Activated naive CD4-positive, alpha-beta T cell treated with anti-CD3 and anti-CD28 coated beads, Interleukin-2, amount 50 U/mL, for 24 hours (primary cell): ENCODE data around the gene ITPA.
A peak's percentile ranks its signal among the peaks of the same experiment; 100 is the strongest.
"Not testable (repeated sequence)": the region's sequence is repeated elsewhere in the genome, so short reads cannot be mapped to it uniquely, and the experiment has no call there.

ENCODE experiments used
- H3K27ac Mint-ChIP-seq: one replicate; pipeline ENCODE4 v1.8.0; 2021; ENCODE audit warnings: mild to moderate bottlenecking, mixed read lengths
- H3K27me3 Mint-ChIP-seq: one replicate; pipeline ENCODE4 v1.8.0; 2021; ENCODE audit warnings: mixed read lengths
- H3K36me3 Mint-ChIP-seq: one replicate; pipeline ENCODE4 v1.8.0; 2021; ENCODE audit warnings: mixed read lengths
- H3K4me1 Mint-ChIP-seq: one replicate; pipeline ENCODE4 v1.8.0; 2021; ENCODE audit warnings: mixed read lengths
- H3K4me3 Mint-ChIP-seq: one replicate; pipeline ENCODE4 v1.8.0; 2021; ENCODE audit warnings: mild to moderate bottlenecking, mixed read lengths
- H3K9me3 Mint-ChIP-seq: one replicate; pipeline ENCODE4 v1.8.0; 2021; ENCODE audit warnings: mixed read lengths

The ITPA gene

GRCh38 chr20:3209946-3210317 is 634 bp downstream of the ITPA start:
- no peaks in the 10 kb centered on the region for H3K27me3 Mint-ChIP-seq

GRCh38 chr20:3210346-3210745 is 1.0 kb downstream of the ITPA start:
- H3K4me3 Mint-ChIP-seq, result peak overlapping the region; percentile 100
- H3K36me3 Mint-ChIP-seq, result peaks cover 10% of the 10 kb centered on the region
- no peaks in the 10 kb centered on the region for H3K27me3 Mint-ChIP-seq
- H3K27ac Mint-ChIP-seq, result peak overlapping the region; percentile 30
- no peaks in the 10 kb centered on the region for H3K9me3 Mint-ChIP-seq
- peaks cover 26% of the 10 kb centered on the region for H3K4me1 Mint-ChIP-seq

More at GRCh38 chr20:3209946-3210317, 634 bp downstream of the ITPA start:
- H3K27ac Mint-ChIP-seq, result peak overlapping the region; percentile 91
- no peaks in the 10 kb centered on the region for H3K9me3 Mint-ChIP-seq
- peaks cover 10% of the 10 kb centered on the region for H3K36me3 Mint-ChIP-seq
- peaks cover 26% of the 10 kb centered on the region for H3K4me1 Mint-ChIP-seq
- peak overlapping the region; percentile 100 for H3K4me3 Mint-ChIP-seq

- Mint-ChIP-seq H3K4me3 (no peak overlapping the region), H3K36me3 (peaks cover 10% of the 10 kb centered on the region), H3K27ac (no peak overlapping the region), H3K27me3 (no peaks in the 10 kb centered on the region), H3K9me3 (no peaks in the 10 kb centered on the region), H3K4me1 (peaks cover 26% of the 10 kb centered on the region)
Measured at GRCh38 chr20:3213226-3213625, 3.9 kb downstream of the ITPA start.

- not testable (repeated sequence) for H3K27ac Mint-ChIP-seq, H3K9me3 Mint-ChIP-seq, H3K36me3 Mint-ChIP-seq, H3K4me3 Mint-ChIP-seq, H3K27me3 Mint-ChIP-seq
- H3K4me1 Mint-ChIP-seq, result peaks cover 12% of the 10 kb centered on the region
Measured at GRCh38 chr20:3215359-3215917, 6.1 kb downstream of the ITPA start.

- Mint-ChIP-seq H3K9me3 (no peaks in the 10 kb centered on the region), H3K36me3 (peaks cover 12% of the 10 kb centered on the region), H3K4me1 (peaks cover 22% of the 10 kb centered on the region)
Measured at GRCh38 chr20:3218307-3218988, 9.2 kb downstream of the ITPA start.

GRCh38 chr20:3221398-3222226 is 12.3 kb downstream of the ITPA start:
- Mint-ChIP-seq H3K4me3 (no peak overlapping the region), H3K27ac (no peak overlapping the region), H3K27me3 (no peaks in the 10 kb centered on the region), H3K36me3 (peaks cover 8% of the 10 kb centered on the region), H3K9me3 (no peaks in the 10 kb centered on the region), H3K4me1 (peaks cover 23% of the 10 kb centered on the region)

More at GRCh38 chr20:3218307-3218988, 9.2 kb downstream of the ITPA start:
- Mint-ChIP-seq H3K27me3 (no peaks in the 10 kb centered on the region), H3K27ac (no peak overlapping the region), H3K4me3 (no peak overlapping the region)

GRCh38 chr20:3222635-3223600 is 13.6 kb downstream of the ITPA start:
- H3K4me3 Mint-ChIP-seq, result no peak overlapping the region
- peaks cover 8% of the 10 kb centered on the region for H3K36me3 Mint-ChIP-seq
- H3K27ac Mint-ChIP-seq, result peak overlapping the region; percentile 51
- H3K27me3 Mint-ChIP-seq, result no peaks in the 10 kb centered on the region
- no peaks in the 10 kb centered on the region for H3K9me3 Mint-ChIP-seq
- H3K4me1 Mint-ChIP-seq, result peaks cover 23% of the 10 kb centered on the region

- Mint-ChIP-seq H3K4me3 (no peak overlapping the region), H3K4me1 (peaks cover 23% of the 10 kb centered on the region), H3K27ac (no peak overlapping the region), H3K9me3 (no peaks in the 10 kb centered on the region), H3K27me3 (no peaks in the 10 kb centered on the region), H3K36me3 (peaks cover 8% of the 10 kb centered on the region)
Measured at GRCh38 chr20:3223651-3223993, 14.3 kb downstream of the ITPA start.

GRCh38 chr20:3223994-3224680 is 14.8 kb downstream of the ITPA start:
- Mint-ChIP-seq H3K27me3 (no peaks in the 10 kb centered on the region), H3K4me3 (no peak overlapping the region), H3K36me3 (peaks cover 8% of the 10 kb centered on the region), H3K9me3 (no peaks in the 10 kb centered on the region), H3K27ac (no peak overlapping the region), H3K4me1 (peaks cover 23% of the 10 kb centered on the region)

- no peaks in the 10 kb centered on the region for H3K27me3 Mint-ChIP-seq
Measured at GRCh38 chr20:3224681-3225421, 15.6 kb downstream of the ITPA start.

GRCh38 chr20:3226093-3226492 is 16.8 kb downstream of the ITPA start:
- no peaks in the 10 kb centered on the region for H3K9me3 Mint-ChIP-seq
- peaks cover 18% of the 10 kb centered on the region for H3K4me1 Mint-ChIP-seq
- H3K27me3 Mint-ChIP-seq, result no peaks in the 10 kb centered on the region
- peaks cover 4% of the 10 kb centered on the region for H3K36me3 Mint-ChIP-seq
- H3K4me3 Mint-ChIP-seq, result no peak overlapping the region
- no peak overlapping the region for H3K27ac Mint-ChIP-seq

More at GRCh38 chr20:3224681-3225421, 15.6 kb downstream of the ITPA start:
- peaks cover 23% of the 10 kb centered on the region for H3K4me1 Mint-ChIP-seq
- peaks cover 8% of the 10 kb centered on the region for H3K36me3 Mint-ChIP-seq
- H3K4me3 Mint-ChIP-seq, result no peak overlapping the region
- no peak overlapping the region for H3K27ac Mint-ChIP-seq
- H3K9me3 Mint-ChIP-seq, result no peaks in the 10 kb centered on the region

- no peak overlapping the region for H3K27ac Mint-ChIP-seq
- no peaks in the 10 kb centered on the region for H3K9me3 Mint-ChIP-seq
- H3K36me3 Mint-ChIP-seq, result no peaks in the 10 kb centered on the region
- no peaks in the 10 kb centered on the region for H3K27me3 Mint-ChIP-seq
- H3K4me1 Mint-ChIP-seq, result peaks cover 14% of the 10 kb centered on the region
- H3K4me3 Mint-ChIP-seq, result no peak overlapping the region
Measured at GRCh38 chr20:3226864-3227263, 17.6 kb downstream of the ITPA start.

- H3K4me3 Mint-ChIP-seq, result no peak overlapping the region
- H3K27ac Mint-ChIP-seq, result no peak overlapping the region
- no peaks in the 10 kb centered on the region for H3K9me3 Mint-ChIP-seq
- H3K4me1 Mint-ChIP-seq, result peaks cover 12% of the 10 kb centered on the region
- H3K36me3 Mint-ChIP-seq, result no peaks in the 10 kb centered on the region
- no peaks in the 10 kb centered on the region for H3K27me3 Mint-ChIP-seq
Measured at GRCh38 chr20:3227506-3227905, 18.2 kb downstream of the ITPA start.
